ENCODE data around the gene SNX21. TPM values are rescaled to one million over a fixed set of nuclear protein-coding genes. Genes with fewer than 3 reads are reported as not detected.

The SNX21 gene
- total RNA-seq, 4 donors from 2014 or later, result 56.5 to 145 (median 63.2) TPM

- H3K4me1 ChIP-seq, result peaks cover 12 to 13% of the 10 kb centered on the region in 2 donors
- TF ChIP-seq, protein P1, sequence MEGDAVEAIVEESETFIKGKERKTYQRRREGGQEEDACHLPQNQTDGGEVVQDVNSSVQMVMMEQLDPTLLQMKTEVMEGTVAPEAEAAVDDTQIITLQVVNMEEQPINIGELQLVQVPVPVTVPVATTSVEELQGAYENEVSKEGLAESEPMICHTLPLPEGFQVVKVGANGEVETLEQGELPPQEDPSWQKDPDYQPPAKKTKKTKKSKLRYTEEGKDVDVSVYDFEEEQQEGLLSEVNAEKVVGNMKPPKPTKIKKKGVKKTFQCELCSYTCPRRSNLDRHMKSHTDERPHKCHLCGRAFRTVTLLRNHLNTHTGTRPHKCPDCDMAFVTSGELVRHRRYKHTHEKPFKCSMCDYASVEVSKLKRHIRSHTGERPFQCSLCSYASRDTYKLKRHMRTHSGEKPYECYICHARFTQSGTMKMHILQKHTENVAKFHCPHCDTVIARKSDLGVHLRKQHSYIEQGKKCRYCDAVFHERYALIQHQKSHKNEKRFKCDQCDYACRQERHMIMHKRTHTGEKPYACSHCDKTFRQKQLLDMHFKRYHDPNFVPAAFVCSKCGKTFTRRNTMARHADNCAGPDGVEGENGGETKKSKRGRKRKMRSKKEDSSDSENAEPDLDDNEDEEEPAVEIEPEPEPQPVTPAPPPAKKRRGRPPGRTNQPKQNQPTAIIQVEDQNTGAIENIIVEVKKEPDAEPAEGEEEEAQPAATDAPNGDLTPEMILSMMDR (IDR thresholded peaks at IDR 0.05), result no peak
- no peak for TF ChIP-seq POLR2A (IDR thresholded peaks at IDR 0.05)
- no peaks in the 10 kb centered on the region for H3K27me3 ChIP-seq
- intact Hi-C loops (cut with DNase I; ENCODE audit: low total_unique reads), result no loop called here
- no peaks in the 10 kb centered on the region for H3K9me3 ChIP-seq
- H3K36me3 ChIP-seq, result no peaks in the 10 kb centered on the region
- H3K27ac ChIP-seq, result peak overlapping the region; percentile 93 to 96
- peak overlapping the region in 1 of 2 donors; percentile 83 for H3K4me3 ChIP-seq
- no peak for DNase-seq
Measured at GRCh38 chr20:45832619-45833018, 980 bp upstream of the SNX21 start.

DNA sequence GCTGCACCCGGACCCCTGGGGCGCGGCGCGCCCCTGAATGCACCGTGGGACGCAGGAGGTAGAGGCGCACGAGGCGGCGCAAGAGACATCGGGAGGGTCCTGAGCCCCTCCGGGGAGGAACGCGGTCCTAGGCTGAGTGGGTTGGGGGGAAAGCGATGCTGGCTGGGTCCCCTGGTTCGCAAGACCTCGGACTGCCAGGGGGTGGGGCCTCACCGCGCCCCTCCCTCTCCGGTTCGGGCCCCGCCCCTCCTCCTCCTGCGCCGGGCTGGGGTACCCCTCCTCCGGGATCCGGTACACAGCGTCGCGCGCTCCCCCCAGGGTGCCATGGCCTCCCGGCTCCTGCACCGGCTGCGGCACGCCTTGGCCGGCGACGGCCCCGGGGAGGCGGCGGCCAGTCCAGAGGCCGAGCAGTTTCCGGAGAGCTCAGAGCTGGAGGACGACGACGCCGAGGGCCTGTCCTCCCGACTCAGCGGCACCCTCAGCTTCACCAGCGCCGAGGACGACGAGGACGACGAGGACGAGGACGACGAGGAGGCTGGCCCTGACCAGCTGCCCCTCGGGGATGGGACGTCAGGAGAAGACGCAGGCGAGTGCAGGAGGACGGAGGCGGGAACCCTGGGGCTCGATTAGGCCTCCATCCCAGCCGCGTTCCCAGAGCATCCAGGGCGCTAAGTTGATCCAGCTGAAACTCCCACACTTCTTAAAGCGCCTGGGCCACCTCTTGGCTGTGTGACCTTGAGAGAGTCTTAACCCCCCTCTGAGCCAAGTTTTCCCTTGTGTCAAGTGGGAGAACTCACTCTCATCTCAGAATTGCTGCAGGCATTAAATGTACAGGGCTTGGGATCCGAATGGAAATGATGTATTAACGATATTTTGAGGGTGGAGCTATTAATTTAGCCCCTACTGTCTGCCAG lies 541 bp downstream of the SNX21 start:
- DNase-seq, result peak; percentile 82 to 87

DNA sequence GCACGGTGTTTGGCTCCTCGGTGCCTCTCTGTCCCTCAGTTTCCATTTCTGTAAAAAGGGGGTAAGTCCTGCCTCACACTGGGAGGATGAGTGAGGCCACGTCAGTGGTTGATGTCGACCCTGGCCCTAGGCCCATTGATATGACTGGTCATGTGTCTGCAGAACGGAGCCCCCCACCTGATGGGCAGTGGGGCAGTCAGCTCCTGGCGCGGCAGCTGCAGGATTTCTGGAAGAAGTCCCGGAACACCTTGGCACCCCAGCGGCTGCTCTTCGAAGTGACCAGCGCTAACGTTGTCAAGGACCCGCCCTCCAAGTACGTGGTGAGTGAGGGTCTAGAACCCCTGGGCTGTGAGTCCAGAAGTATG lies 1.2 kb downstream of the SNX21 start:
- Histone ChIP-seq H3K36me3 (no peaks in the 10 kb centered on the region), H3K27ac (peak overlapping the region; percentile 93 to 96), H3K4me1 (peaks cover 9 to 13% of the 10 kb centered on the region in 2 donors), H3K9me3 (no peaks in the 10 kb centered on the region), H3K4me3 (peak overlapping the region; percentile 54 to 83), H3K27me3 (no peaks in the 10 kb centered on the region)
- no peak for DNase-seq
- intact Hi-C loops (cut with DNase I; ENCODE audit: low total_unique reads), result no loop called here
- TF ChIP-seq POLR2A (IDR thresholded peaks at IDR 0.05), result no peak
- TF ChIP-seq, protein P1 (IDR thresholded peaks at IDR 0.05), result no peak

More for the DNA sequence above, 541 bp downstream of the SNX21 start:
- Histone ChIP-seq H3K27me3 (no peaks in the 10 kb centered on the region), H3K36me3 (no peaks in the 10 kb centered on the region), H3K9me3 (no peaks in the 10 kb centered on the region), H3K27ac (peak overlapping the region; percentile 93 to 96), H3K4me3 (peak overlapping the region; percentile 54 to 83), H3K4me1 (peaks cover 9 to 13% of the 10 kb centered on the region in 2 donors)
- intact Hi-C loops (cut with DNase I; ENCODE audit: low total_unique reads), result no loop called here
- TF ChIP-seq, protein P1 (IDR thresholded peaks at IDR 0.05), result peak in 1 of 4 experiments; percentile 21
- peak; percentile 41 to 80 for TF ChIP-seq POLR2A (IDR thresholded peaks at IDR 0.05)

DNA sequence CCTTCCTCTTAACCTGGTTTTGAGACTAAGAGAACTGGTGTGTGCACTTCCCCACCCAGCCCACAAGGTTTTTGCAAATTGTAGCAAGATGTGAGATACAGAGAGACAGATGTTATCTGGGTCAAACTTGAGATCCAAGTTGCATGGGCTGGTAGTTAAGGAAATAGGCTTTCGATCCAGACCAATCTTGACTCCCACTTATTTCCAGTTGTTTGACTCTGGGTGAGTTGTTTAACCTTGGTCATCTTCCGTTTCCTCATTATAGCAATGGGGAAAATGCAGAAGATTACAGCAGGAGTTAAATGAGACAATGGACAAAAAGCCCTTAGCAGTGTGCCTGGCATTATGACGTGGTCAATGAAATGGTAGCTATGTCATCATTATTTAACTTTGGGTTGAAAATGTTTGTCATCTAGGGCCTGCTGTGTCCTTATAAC lies 1.7 kb downstream of the SNX21 start:
- peaks cover 9 to 13% of the 10 kb centered on the region in 2 donors for H3K4me1 ChIP-seq

More for the DNA sequence above, 1.7 kb downstream of the SNX21 start:
- no peak for DNase-seq
- no peaks in the 10 kb centered on the region for H3K9me3 ChIP-seq
- TF ChIP-seq, protein P1 (IDR thresholded peaks at IDR 0.05), result peak in 1 of 4 experiments; percentile 4
- TF ChIP-seq POLR2A (IDR thresholded peaks at IDR 0.05), result no peak
- no peaks in the 10 kb centered on the region for H3K27me3 ChIP-seq
- intact Hi-C loops (cut with DNase I; ENCODE audit: low total_unique reads), result no loop called here
- H3K36me3 ChIP-seq, result no peaks in the 10 kb centered on the region
- peak overlapping the region; percentile 54 to 83 for H3K4me3 ChIP-seq
- H3K27ac ChIP-seq, result peak overlapping the region; percentile 93 to 96

Measured in uterus (tissue), 4 donors.